Measurements from ENCODE around the gene PCGF6.

GRCh38 chr10:103382769-103383168 is 31.8 kb upstream of the PCGF6 start:
- no peak for TF ChIP-seq REST (tag by site-specific recombination; IDR thresholded peaks at IDR 0.05)
- TF ChIP-seq ATF2 (tag by site-specific recombination; IDR thresholded peaks at IDR 0.05; ENCODE audit: low read depth), result no peak
- TF ChIP-seq ZNF747 (tag by site-specific recombination; IDR thresholded peaks at IDR 0.05), result no peak
- TF ChIP-seq ZNF184 (tag by site-specific recombination; IDR thresholded peaks at IDR 0.05), result no peak
- TF ChIP-seq KLF9 (tag by site-specific recombination; IDR thresholded peaks at IDR 0.05; ENCODE audit: low read depth), result no peak
- no peak for TF ChIP-seq CTCF (tag by site-specific recombination; IDR thresholded peaks at IDR 0.05)
- no peak for TF ChIP-seq REPIN1 (tag by site-specific recombination; IDR thresholded peaks at IDR 0.05; ENCODE audit: low read depth)
